Measurements from ENCODE around the gene PSMB9.

PSMB9 gene

GRCh38 chr6:32862725-32863124 lies 8.7 kb downstream of the PSMB9 start:
- no peak for DNase-seq (ENCODE audit: low spot score)
- no peaks in the 10 kb centered on the region; the same call in 1 of the 2 replicates for H3K36me3 ChIP-seq (ENCODE audit: low read depth)
- H3K4me1 ChIP-seq (ENCODE audit: insufficient read depth, poor library complexity, severe bottlenecking), result peaks cover 13% of the 10 kb centered on the region
- peaks cover 3% of the 10 kb centered on the region for H3K27me3 ChIP-seq (ENCODE audit: insufficient read depth, poor library complexity, severe bottlenecking)
- no peak for ATAC-seq (ENCODE audit: low read depth)
- no peak overlapping the region for H3K27ac ChIP-seq (ENCODE audit: poor library complexity, severe bottlenecking)
- TF ChIP-seq, protein P1, sequence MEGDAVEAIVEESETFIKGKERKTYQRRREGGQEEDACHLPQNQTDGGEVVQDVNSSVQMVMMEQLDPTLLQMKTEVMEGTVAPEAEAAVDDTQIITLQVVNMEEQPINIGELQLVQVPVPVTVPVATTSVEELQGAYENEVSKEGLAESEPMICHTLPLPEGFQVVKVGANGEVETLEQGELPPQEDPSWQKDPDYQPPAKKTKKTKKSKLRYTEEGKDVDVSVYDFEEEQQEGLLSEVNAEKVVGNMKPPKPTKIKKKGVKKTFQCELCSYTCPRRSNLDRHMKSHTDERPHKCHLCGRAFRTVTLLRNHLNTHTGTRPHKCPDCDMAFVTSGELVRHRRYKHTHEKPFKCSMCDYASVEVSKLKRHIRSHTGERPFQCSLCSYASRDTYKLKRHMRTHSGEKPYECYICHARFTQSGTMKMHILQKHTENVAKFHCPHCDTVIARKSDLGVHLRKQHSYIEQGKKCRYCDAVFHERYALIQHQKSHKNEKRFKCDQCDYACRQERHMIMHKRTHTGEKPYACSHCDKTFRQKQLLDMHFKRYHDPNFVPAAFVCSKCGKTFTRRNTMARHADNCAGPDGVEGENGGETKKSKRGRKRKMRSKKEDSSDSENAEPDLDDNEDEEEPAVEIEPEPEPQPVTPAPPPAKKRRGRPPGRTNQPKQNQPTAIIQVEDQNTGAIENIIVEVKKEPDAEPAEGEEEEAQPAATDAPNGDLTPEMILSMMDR (IDR thresholded peaks at IDR 0.05; ENCODE audit: poor library complexity, severe bottlenecking), result no peak
- H3K4me3 ChIP-seq (ENCODE audit: severe bottlenecking), result no peak overlapping the region
- peaks cover 2% of the 10 kb centered on the region for H3K9me3 ChIP-seq (ENCODE audit: severe bottlenecking)

DNA sequence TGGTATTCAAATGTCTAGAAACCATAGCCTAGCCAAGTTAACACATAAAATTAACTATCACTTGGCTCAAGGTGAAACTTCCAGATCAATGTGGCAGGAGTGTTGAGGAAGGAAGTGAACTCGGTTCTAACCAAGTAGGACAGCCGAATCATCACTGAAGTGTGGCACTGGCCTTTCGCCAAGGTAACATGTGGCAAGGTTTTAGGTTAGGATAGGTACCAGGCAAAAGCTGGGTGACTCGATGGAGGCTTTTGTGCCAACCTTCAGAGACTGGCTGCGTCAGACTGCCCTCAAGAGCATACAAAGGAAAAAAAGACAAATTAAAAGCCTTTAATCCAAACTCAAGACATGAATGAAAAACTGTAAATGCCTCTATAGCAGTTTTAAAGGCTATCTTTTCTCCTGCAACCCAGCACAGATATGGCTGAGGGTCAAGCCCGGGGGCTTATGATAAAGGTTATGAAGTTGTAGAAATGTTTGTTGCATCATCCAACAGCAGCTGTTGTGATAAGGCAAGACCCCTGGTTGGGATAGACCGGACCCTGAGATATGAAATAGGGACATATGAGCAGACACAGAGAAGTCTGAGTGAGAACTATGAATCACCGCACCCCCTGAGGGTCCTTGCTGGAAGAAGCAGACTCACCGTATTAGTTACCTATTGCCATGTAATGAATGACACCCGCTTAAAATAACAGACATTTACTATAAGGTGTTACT lies 11.9 kb downstream of the PSMB9 start:
- TF ChIP-seq, protein P1 (IDR thresholded peaks at IDR 0.05; ENCODE audit: poor library complexity, severe bottlenecking), result no peak
- Histone ChIP-seq H3K9me3 (ENCODE audit: severe bottlenecking) (no peaks in the 10 kb centered on the region), H3K27ac (ENCODE audit: poor library complexity, severe bottlenecking) (no peak overlapping the region), H3K4me1 (ENCODE audit: insufficient read depth, poor library complexity, severe bottlenecking) (peaks cover 10% of the 10 kb centered on the region), H3K27me3 (ENCODE audit: insufficient read depth, poor library complexity, severe bottlenecking) (peaks cover 3% of the 10 kb centered on the region), H3K4me3 (ENCODE audit: severe bottlenecking) (no peak overlapping the region), H3K36me3 (ENCODE audit: low read depth) (no peaks in the 10 kb centered on the region)
- ATAC-seq (ENCODE audit: low read depth) (no peak), DNase-seq (ENCODE audit: low spot score) (no peak)

GRCh38 chr6:32867022-32867477 lies 13.1 kb downstream of the PSMB9 start:
- Histone ChIP-seq H3K9me3 (ENCODE audit: severe bottlenecking) (no peaks in the 10 kb centered on the region), H3K4me3 (ENCODE audit: severe bottlenecking) (no peak overlapping the region), H3K27me3 (ENCODE audit: insufficient read depth, poor library complexity, severe bottlenecking) (peaks cover 3% of the 10 kb centered on the region), H3K27ac (ENCODE audit: poor library complexity, severe bottlenecking) (no peak overlapping the region), H3K36me3 (ENCODE audit: low read depth) (no peaks in the 10 kb centered on the region), H3K4me1 (ENCODE audit: insufficient read depth, poor library complexity, severe bottlenecking) (no peaks in the 10 kb centered on the region)
- DNase-seq (ENCODE audit: low spot score) (no peak), ATAC-seq (ENCODE audit: low read depth) (no peak)
- TF ChIP-seq, protein P1 (IDR thresholded peaks at IDR 0.05; ENCODE audit: poor library complexity, severe bottlenecking), result no peak

- no peak overlapping the region for H3K27ac ChIP-seq (ENCODE audit: poor library complexity, severe bottlenecking)
Observed at GRCh38 chr6:32867554-32868256, 13.7 kb downstream of the PSMB9 start.

More at GRCh38 chr6:32867554-32868256, 13.7 kb downstream of the PSMB9 start:
- no peaks in the 10 kb centered on the region for H3K9me3 ChIP-seq (ENCODE audit: severe bottlenecking)
- H3K36me3 ChIP-seq (ENCODE audit: low read depth), result no peaks in the 10 kb centered on the region
- H3K4me1 ChIP-seq (ENCODE audit: insufficient read depth, poor library complexity, severe bottlenecking), result no peaks in the 10 kb centered on the region
- H3K27me3 ChIP-seq (ENCODE audit: insufficient read depth, poor library complexity, severe bottlenecking), result peaks cover 3% of the 10 kb centered on the region
- ATAC-seq (ENCODE audit: low read depth) (no peak), DNase-seq (ENCODE audit: low spot score) (no peak)
- H3K4me3 ChIP-seq (ENCODE audit: severe bottlenecking), result no peak overlapping the region
- TF ChIP-seq, protein P1 (IDR thresholded peaks at IDR 0.05; ENCODE audit: poor library complexity, severe bottlenecking), result no peak

Data from RWPE2 (cell line).